ENCODE results near the gene CNTNAP5.

DNA sequence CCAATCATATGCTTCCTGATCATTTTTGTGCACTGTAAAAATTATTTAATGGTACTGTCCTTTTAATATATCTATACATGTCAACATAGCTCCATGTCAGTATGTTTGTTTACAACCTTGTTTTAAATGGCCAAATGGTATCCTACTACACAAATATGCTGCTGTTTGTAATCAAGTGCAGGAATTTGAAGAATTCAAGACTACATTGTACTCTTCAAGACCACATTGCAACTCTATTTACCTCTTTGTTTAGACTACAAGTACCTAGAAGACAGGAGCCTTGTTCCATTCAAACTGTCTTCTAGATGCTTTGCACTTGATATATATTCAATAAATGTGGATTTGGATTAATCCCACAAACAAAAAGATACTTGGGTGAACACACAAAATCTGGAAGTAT, 41.7 kb downstream of the CNTNAP5 start:
- TF ChIP-seq, protein P1, sequence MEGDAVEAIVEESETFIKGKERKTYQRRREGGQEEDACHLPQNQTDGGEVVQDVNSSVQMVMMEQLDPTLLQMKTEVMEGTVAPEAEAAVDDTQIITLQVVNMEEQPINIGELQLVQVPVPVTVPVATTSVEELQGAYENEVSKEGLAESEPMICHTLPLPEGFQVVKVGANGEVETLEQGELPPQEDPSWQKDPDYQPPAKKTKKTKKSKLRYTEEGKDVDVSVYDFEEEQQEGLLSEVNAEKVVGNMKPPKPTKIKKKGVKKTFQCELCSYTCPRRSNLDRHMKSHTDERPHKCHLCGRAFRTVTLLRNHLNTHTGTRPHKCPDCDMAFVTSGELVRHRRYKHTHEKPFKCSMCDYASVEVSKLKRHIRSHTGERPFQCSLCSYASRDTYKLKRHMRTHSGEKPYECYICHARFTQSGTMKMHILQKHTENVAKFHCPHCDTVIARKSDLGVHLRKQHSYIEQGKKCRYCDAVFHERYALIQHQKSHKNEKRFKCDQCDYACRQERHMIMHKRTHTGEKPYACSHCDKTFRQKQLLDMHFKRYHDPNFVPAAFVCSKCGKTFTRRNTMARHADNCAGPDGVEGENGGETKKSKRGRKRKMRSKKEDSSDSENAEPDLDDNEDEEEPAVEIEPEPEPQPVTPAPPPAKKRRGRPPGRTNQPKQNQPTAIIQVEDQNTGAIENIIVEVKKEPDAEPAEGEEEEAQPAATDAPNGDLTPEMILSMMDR (IDR thresholded peaks at IDR 0.05; ENCODE audit: low read depth, low read length, missing input control) = no peak
- no peak for TF ChIP-seq EGR1 (IDR thresholded peaks at IDR 0.05; ENCODE audit: low read depth in 2 of 2)
